BE2C (cell line): ENCODE results near the gene PLET1.

ENCODE experiments used
- DNase-seq: peaks from one replicate; pipeline ENCODE4 v3.0.0-alpha.2; 2020
- H3K27me3 ChIP-seq: fragments of 250-450 bp; sonication (Bioruptor Pico); 2 replicates; pipeline ENCODE4 v1.5.1; 2020; ENCODE audit warnings: mild to moderate bottlenecking
- H3K36me3 ChIP-seq: fragments of 250-450 bp; sonication (Bioruptor Pico); 2 replicates; pipeline ENCODE4 v1.5.1; 2020; ENCODE audit warnings: mild to moderate bottlenecking
- H3K4me1 ChIP-seq: fragments of 250-450 bp; sonication (Bioruptor Pico); 2 replicates; pipeline ENCODE4 v1.5.1; 2020
- H3K4me3 ChIP-seq: 2 replicates; pipeline ENCODE4 v1.5.1; 2011; ENCODE audit warnings: low read depth, low read length
- H3K9me3 ChIP-seq: fragments of 250-450 bp; sonication (Bioruptor Pico); 2 replicates; pipeline ENCODE4 v1.5.1; 2020
- CTCF ChIP-seq: IDR thresholded peaks from 2 replicates; pipeline ENCODE4 v1.5.1; 2012; ENCODE audit warnings: mild to moderate bottlenecking, low read depth, low read length

Gene PLET1

GRCh38 chr11:112229746-112230433, 30.8 kb downstream of the PLET1 start:
- H3K4me3 ChIP-seq, result no peak overlapping the region
- H3K36me3 ChIP-seq, result peaks cover 28% of the 10 kb centered on the region
- no peak for DNase-seq
- no peak for TF ChIP-seq CTCF
- no peaks in the 10 kb centered on the region for H3K9me3 ChIP-seq
- peaks cover 2% of the 10 kb centered on the region; the same call in 1 of the 2 replicates for H3K4me1 ChIP-seq
- no peaks in the 10 kb centered on the region for H3K27me3 ChIP-seq

GRCh38 chr11:112229159-112229558, 31.5 kb downstream of the PLET1 start:
- DNase-seq, result no peak
- H3K36me3 ChIP-seq, result peaks cover 27% of the 10 kb centered on the region
- H3K9me3 ChIP-seq, result no peaks in the 10 kb centered on the region
- no peaks in the 10 kb centered on the region for H3K27me3 ChIP-seq
- H3K4me1 ChIP-seq, result peaks cover 2% of the 10 kb centered on the region; the same call in 1 of the 2 replicates
- no peak overlapping the region for H3K4me3 ChIP-seq
- TF ChIP-seq CTCF, result no peak

- H3K36me3 ChIP-seq, result peaks cover 24% of the 10 kb centered on the region
- no peak for TF ChIP-seq CTCF
- DNase-seq, result no peak
Observed at GRCh38 chr11:112228706-112229105, 32.0 kb downstream of the PLET1 start.

GRCh38 chr11:112227471-112227870, 33.2 kb downstream of the PLET1 start:
- H3K9me3 ChIP-seq, result no peaks in the 10 kb centered on the region
- peak overlapping the region; percentile 93 for H3K4me3 ChIP-seq

More at GRCh38 chr11:112228706-112229105, 32.0 kb downstream of the PLET1 start:
- Histone ChIP-seq H3K4me1 (peaks cover 2% of the 10 kb centered on the region; the same call in 1 of the 2 replicates), H3K27me3 (no peaks in the 10 kb centered on the region), H3K4me3 (no peak overlapping the region), H3K9me3 (no peaks in the 10 kb centered on the region)

GRCh38 chr11:112226831-112227401, 33.7 kb downstream of the PLET1 start:
- H3K4me3 ChIP-seq, result peak overlapping the region; percentile 93
- H3K36me3 ChIP-seq, result peaks cover 24% of the 10 kb centered on the region
- peaks cover 2% of the 10 kb centered on the region; the same call in 1 of the 2 replicates for H3K4me1 ChIP-seq
- no peak for DNase-seq
- H3K9me3 ChIP-seq, result no peaks in the 10 kb centered on the region
- TF ChIP-seq CTCF, result no peak
- H3K27me3 ChIP-seq, result no peaks in the 10 kb centered on the region

More at GRCh38 chr11:112227471-112227870, 33.2 kb downstream of the PLET1 start:
- Histone ChIP-seq H3K27me3 (no peaks in the 10 kb centered on the region), H3K36me3 (peaks cover 24% of the 10 kb centered on the region), H3K4me1 (peaks cover 2% of the 10 kb centered on the region; the same call in 1 of the 2 replicates)
- no peak for DNase-seq
- no peak for TF ChIP-seq CTCF
